Mesothelial cell of epicardium (in vitro differentiated cells): ENCODE measurements around the gene SAFB2. TPM values are rescaled to one million over a fixed set of nuclear protein-coding genes. Genes with fewer than 3 reads are reported as not detected.

Source experiments
- DNase-seq, 2 experiments: peaks; one replicate each; pipeline ENCODE4 v3.0.0; 2021; ENCODE audit warnings: low spot score in 2 of 2; ENCODE audit not compliant: unreplicated experiment in 2 of 2
- H3K27ac Mint-ChIP-seq: 2 replicates; pipeline ENCODE4 v1.8.0; 2021; ENCODE audit warnings: mixed read lengths
- H3K27me3 Mint-ChIP-seq: 2 replicates; pipeline ENCODE4 v1.8.0; 2021; ENCODE audit warnings: low read depth, mixed read lengths
- H3K36me3 Mint-ChIP-seq: 2 replicates; pipeline ENCODE4 v1.8.0; 2021; ENCODE audit warnings: mixed read lengths
- H3K4me1 Mint-ChIP-seq: 2 replicates; pipeline ENCODE4 v1.8.0; 2021; ENCODE audit warnings: mixed read lengths
- H3K4me3 Mint-ChIP-seq: 2 replicates; pipeline ENCODE4 v1.8.0; 2021; ENCODE audit warnings: mild to moderate bottlenecking, moderate library complexity, mixed read lengths
- H3K9me3 Mint-ChIP-seq: 2 replicates; pipeline ENCODE4 v1.8.0; 2021; ENCODE audit warnings: mixed read lengths
- CTCF ChIP-seq: fragments of 200-600 bp; sonication (generic); IDR thresholded peaks from one replicate; pipeline ENCODE4 v1.5.0; 2021; ENCODE audit warnings: antibody characterized with exemption; ENCODE audit not compliant: unreplicated experiment
- total RNA-seq: library from RNA; stranded (reverse); gene quantifications from 3 replicates; pipeline ENCODE4 v1.2.1, GENCODE V29; 2021

Gene SAFB2
- total RNA-seq, 1 donor from 2014 or later, result 78.4 TPM

DNA sequence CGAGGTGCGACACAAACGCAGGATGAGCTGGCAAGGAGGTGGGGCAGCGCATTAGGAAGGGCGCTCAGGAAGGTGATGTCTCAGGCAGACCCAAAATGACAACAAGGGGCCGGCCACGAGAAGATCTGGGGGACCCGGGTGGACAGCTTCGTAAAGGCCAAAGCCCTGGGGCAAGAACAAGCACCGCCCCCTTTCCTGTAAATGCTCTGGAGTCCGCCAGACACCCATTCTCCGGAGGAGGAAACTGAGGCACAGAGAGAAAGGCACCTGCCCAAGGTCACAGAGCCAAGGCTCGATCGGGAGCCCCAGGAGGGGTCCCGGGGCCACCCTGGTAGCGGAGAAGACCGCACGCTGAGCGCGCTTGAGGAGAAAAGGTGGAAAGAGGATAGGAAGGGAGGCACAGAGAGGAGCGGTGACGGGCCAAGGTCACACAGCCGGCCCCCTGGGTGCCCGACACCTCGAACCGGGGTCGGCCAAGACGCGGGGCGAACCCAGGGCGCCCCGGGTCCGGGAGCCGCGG is 571 bp downstream of the SAFB2 start:
- Mint-ChIP-seq H3K4me3 (peak overlapping the region; percentile 100), H3K9me3 (no peaks in the 10 kb centered on the region), H3K27me3 (no peaks in the 10 kb centered on the region), H3K27ac (peak overlapping the region; percentile 92), H3K4me1 (peaks cover 43% of the 10 kb centered on the region), H3K36me3 (peaks cover 18% of the 10 kb centered on the region)
- TF ChIP-seq CTCF, result no peak
- DNase-seq, result peak in 1 of 2 experiments; percentile 43

DNA sequence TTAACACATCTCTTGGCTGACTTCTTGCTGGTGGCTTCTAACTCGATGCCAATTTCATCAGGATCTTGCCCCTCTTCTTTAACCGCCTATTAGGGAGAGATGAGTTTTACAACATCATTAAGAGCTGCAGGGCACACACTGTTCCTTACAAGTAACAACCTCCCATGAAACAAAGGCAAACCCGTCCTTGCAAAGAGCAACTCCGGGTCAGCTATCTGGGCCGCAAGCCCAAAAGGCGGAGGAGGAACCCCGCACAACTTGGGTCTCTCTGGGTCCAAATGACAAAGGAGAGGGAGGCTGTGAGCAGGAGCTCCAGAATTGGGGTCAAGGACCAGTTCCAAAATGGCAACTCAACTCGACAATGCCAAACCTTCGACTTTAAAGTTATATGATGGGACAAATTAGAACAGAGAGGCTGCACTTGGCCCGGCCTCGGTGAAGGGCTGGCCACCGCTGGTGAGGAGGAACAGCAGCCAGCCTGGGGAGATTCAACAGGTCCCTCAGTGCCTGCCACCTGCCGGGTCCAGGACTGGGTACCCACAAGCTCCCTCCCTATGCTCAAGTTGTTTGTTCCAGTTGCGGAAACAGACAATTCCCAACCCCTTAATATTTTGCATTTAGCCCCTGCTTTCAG is 1.1 kb downstream of the SAFB2 start:
- peaks cover 15% of the 10 kb centered on the region for H3K36me3 Mint-ChIP-seq
- peaks cover 41% of the 10 kb centered on the region for H3K4me1 Mint-ChIP-seq
- no peaks in the 10 kb centered on the region for H3K9me3 Mint-ChIP-seq
- no peaks in the 10 kb centered on the region for H3K27me3 Mint-ChIP-seq
- H3K27ac Mint-ChIP-seq, result peak overlapping the region; percentile 92
- no peak for TF ChIP-seq CTCF
- DNase-seq, result no peak
- H3K4me3 Mint-ChIP-seq, result peak overlapping the region; percentile 100

- no peaks in the 10 kb centered on the region for H3K9me3 Mint-ChIP-seq
- no peak overlapping the region for H3K27ac Mint-ChIP-seq
- no peak for DNase-seq
- no peak overlapping the region for H3K4me3 Mint-ChIP-seq
- H3K36me3 Mint-ChIP-seq, result peaks cover 21% of the 10 kb centered on the region
- H3K4me1 Mint-ChIP-seq, result peaks cover 27% of the 10 kb centered on the region
- H3K27me3 Mint-ChIP-seq, result no peaks in the 10 kb centered on the region
- TF ChIP-seq CTCF, result no peak
These were observed 2.6 kb downstream of the SAFB2 start for GRCh38 chr19:5619946-5620345.

- no peak for DNase-seq
- no peak overlapping the region for H3K27ac Mint-ChIP-seq
- H3K9me3 Mint-ChIP-seq, result no peaks in the 10 kb centered on the region
- peaks cover 30% of the 10 kb centered on the region for H3K36me3 Mint-ChIP-seq
- no peak overlapping the region for H3K4me3 Mint-ChIP-seq
- no peaks in the 10 kb centered on the region for H3K27me3 Mint-ChIP-seq
- no peak for TF ChIP-seq CTCF
- peaks cover 17% of the 10 kb centered on the region for H3K4me1 Mint-ChIP-seq
These were observed 4.0 kb downstream of the SAFB2 start for GRCh38 chr19:5618591-5618990.

DNA sequence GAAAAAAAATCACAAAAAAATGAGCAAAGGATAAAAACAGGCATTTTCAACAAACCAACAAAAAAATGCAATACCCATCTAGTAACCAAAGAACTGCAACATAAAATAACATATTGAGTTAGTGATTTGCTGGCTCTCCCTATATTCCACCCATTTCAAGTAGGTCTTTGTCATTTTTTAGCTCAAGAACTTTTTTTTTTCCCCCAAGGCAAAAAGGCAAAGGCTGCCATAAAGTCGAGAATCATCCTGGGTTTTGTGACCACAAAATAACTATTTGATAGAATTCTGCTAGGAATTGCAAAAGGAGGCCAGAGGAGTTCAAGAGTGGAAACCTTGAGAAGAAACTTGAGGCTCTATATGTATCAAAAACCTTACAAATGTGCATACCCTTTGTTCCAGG is 5.5 kb downstream of the SAFB2 start:
- H3K4me1 Mint-ChIP-seq, result peaks cover 14% of the 10 kb centered on the region
- no peak overlapping the region for H3K27ac Mint-ChIP-seq
- H3K36me3 Mint-ChIP-seq, result peaks cover 44% of the 10 kb centered on the region
- H3K9me3 Mint-ChIP-seq, result no peaks in the 10 kb centered on the region
- no peak overlapping the region for H3K4me3 Mint-ChIP-seq
- no peak for TF ChIP-seq CTCF
- no peak for DNase-seq
- no peaks in the 10 kb centered on the region for H3K27me3 Mint-ChIP-seq
